ENCODE measurements around the gene BCAS4.

The BCAS4 gene

DNA sequence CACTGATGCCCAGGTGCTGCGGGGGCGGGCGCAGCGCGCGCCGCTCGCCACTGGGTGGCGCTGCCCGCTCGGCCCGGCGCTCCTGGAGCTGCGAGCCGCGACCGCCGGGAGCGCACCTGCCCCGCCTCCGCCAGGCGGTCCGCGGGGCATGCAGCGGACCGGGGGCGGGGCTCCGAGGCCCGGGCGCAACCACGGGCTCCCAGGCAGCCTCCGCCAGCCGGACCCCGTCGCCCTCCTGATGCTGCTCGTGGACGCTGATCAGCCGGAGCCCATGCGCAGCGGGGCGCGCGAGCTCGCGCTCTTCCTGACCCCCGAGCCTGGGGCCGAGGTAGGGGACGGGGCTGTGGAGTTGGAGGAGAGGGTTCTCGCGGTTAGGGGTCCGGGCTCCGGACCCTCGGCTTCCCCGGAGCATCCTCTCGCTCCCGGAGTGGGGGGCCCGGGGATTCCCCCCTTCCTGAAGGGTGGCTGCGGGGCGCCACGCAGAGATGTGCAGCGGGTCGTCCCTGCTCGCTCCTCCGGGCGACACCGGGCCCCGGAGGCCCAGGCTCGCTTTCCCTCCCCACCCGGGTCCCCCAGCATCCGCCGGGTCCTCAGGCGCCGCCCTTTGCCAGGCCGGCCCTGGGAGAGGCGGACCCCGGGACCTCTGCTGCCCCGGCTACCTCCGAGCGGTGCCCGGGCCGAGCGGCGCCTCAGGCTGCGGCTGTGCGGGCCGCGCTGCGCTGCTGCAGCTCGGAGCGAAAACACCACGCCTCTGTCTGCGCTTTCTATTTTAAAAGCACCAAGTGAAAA, at the start of gene BCAS4:
BCAS4 (plus strand) TSS at position 216 of the 789 bp plus-strand sequence; CDS start at position 239, 23 bp downstream.
- Mint-ChIP-seq H3K27ac (peak within 1 kb of the TSS; percentile 89), H3K36me3 (peaks cover 5% of the 10 kb centered on the region), H3K4me3 (peak within 1 kb of the TSS; percentile 91), H3K27me3 (no peaks in the 10 kb centered on the region), H3K4me1 (peaks cover 20% of the 10 kb centered on the region), H3K9me3 (no peaks in the 10 kb centered on the region)
- ATAC-seq (ENCODE audit: low read depth), result peak; percentile 75
- peak; percentile 90 to 91 for DNase-seq (ENCODE audit: low spot score in 2 of 2)

DNA sequence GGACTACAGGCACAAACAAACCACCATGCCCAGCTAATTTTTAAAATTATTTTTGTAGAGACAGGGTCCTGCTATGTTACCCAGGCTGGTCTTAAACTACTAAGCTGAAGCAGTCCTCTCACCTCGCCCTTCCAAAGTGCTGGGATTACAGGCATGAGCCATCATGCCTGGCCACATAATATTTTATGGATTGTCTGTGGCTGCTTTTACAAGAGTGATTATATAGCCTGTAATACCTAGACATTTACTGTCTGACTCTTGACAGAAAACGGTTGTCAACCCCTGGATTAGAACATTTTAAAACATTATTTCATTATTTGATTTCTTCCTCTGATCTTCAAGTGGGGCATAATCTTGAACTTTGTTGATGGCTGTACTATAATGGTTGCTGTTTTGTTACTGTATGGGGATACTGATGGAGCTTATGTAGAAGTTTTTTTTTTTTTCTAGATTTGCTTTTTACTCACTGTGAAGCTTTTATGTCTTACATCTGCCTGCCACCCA, 49.2 kb upstream of the BCAS4 start:
- Mint-ChIP-seq H3K27me3 (no peaks in the 10 kb centered on the region), H3K4me3 (no peak overlapping the region), H3K27ac (no peak overlapping the region), H3K9me3 (no peaks in the 10 kb centered on the region), H3K4me1 (peaks cover 7% of the 10 kb centered on the region), H3K36me3 (peaks cover 8% of the 10 kb centered on the region)
- ATAC-seq (ENCODE audit: low read depth), result no peak
- no peak for DNase-seq (ENCODE audit: low spot score in 2 of 2)

DNA sequence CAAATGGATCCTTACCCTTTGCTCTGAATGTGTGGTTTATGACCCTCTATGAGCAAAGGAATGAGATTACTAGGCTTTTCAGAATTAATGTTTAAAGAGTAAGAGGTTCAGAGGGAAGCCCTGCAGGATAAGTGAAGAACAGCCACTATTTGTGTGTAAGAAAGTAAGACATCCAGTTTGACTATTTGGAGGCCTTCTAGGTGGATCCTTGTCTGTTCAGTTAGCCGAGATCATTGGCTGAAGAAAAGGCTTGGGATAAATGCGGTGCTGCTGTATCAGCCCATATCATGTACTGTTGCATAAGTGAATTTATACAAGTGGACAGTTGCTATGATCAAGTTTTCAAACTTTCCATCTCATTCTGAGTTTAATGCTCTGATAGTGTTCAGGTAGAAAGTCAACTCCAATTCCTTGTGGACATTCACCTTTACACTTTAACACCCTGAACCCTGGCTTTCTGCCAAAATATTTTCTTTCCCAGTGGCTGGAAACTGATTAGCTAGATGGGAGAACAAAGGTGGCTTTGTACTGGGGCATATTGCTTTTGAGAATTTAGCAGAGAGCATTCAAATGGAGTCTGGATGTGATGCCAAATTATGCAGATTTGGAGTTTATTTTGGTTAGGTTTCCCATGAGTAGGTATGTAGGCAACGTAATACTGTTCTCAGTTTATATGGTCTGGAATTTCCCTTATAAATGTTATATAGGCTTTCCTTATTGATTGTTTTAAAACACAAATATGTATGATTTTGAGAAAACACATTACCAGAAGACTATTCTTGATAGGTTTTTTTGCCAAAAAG, 48.5 kb upstream of the BCAS4 start:
- Mint-ChIP-seq H3K4me3 (no peak overlapping the region), H3K4me1 (peaks cover 5% of the 10 kb centered on the region), H3K36me3 (peaks cover 8% of the 10 kb centered on the region), H3K27ac (no peak overlapping the region), H3K9me3 (no peaks in the 10 kb centered on the region), H3K27me3 (no peaks in the 10 kb centered on the region)
- ATAC-seq (ENCODE audit: low read depth) (no peak), DNase-seq (ENCODE audit: low spot score in 2 of 2) (no peak)

DNA sequence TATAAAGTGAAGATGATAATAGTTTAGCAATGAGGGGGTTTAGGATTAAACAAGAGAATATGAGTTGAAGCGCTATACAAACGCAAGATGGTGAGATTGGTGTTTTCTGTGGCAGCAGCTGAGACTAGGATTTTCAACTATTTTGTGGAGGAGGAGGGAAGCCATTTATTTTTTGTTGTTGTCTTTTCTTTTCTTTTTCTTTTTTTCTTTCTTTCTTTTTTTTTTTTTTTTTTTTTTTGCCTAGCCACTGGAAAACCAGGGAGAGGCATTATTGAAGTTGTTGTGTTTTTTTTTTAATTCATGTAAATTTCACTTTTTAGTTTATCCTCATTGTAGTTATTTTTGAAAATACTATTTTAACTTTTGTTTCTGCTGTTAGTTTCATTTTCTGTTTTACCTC, 47.6 kb upstream of the BCAS4 start:
- Mint-ChIP-seq H3K4me1 (peaks cover 5% of the 10 kb centered on the region), H3K27me3 (no peaks in the 10 kb centered on the region), H3K9me3 (no peaks in the 10 kb centered on the region), H3K36me3 (peaks cover 8% of the 10 kb centered on the region), H3K4me3 (no peak overlapping the region), H3K27ac (no peak overlapping the region)
- DNase-seq (ENCODE audit: low spot score in 2 of 2), result no peak
- no peak for ATAC-seq (ENCODE audit: low read depth)

GRCh38 chr20:50750145-50750671, 44.7 kb upstream of the BCAS4 start:
- Mint-ChIP-seq H3K27ac (no peak overlapping the region), H3K4me1 (peaks cover 3% of the 10 kb centered on the region), H3K27me3 (no peaks in the 10 kb centered on the region), H3K9me3 (no peaks in the 10 kb centered on the region), H3K4me3 (no peak overlapping the region), H3K36me3 (peaks cover 4% of the 10 kb centered on the region)
- ATAC-seq (ENCODE audit: low read depth) (no peak), DNase-seq (ENCODE audit: low spot score in 2 of 2) (no peak)

DNA sequence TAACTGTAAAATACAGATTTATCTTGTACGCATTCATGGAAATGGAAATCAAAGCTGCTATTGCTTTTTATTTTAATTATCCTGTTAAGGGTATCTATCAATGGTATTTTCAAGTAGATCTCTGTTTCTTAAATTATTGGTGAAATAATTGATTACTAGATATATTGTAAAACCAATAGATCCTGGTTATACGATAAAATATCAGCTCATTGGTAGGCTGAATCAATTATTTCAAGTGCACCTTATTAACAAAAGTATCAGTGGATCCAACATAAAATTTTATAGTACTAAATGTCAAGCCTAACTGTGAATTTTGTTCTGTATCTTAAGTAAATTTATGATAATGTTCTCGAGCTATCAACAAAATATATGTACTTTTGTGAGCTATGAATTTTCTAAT, 41.7 kb upstream of the BCAS4 start:
- Mint-ChIP-seq H3K36me3 (peaks cover 1% of the 10 kb centered on the region), H3K27me3 (no peaks in the 10 kb centered on the region), H3K27ac (no peak overlapping the region), H3K4me1 (no peaks in the 10 kb centered on the region), H3K9me3 (no peaks in the 10 kb centered on the region), H3K4me3 (no peak overlapping the region)
- ATAC-seq (ENCODE audit: low read depth) (no peak), DNase-seq (ENCODE audit: low spot score in 2 of 2) (no peak)

- ATAC-seq (ENCODE audit: low read depth) (no peak), DNase-seq (ENCODE audit: low spot score in 2 of 2) (no peak)
- Mint-ChIP-seq H3K27ac (no peak overlapping the region), H3K36me3 (peaks cover 1% of the 10 kb centered on the region), H3K4me1 (no peaks in the 10 kb centered on the region), H3K27me3 (no peaks in the 10 kb centered on the region), H3K9me3 (no peaks in the 10 kb centered on the region), H3K4me3 (no peak overlapping the region)
Measured at GRCh38 chr20:50754420-50754819, 40.4 kb upstream of the BCAS4 start.

DNA sequence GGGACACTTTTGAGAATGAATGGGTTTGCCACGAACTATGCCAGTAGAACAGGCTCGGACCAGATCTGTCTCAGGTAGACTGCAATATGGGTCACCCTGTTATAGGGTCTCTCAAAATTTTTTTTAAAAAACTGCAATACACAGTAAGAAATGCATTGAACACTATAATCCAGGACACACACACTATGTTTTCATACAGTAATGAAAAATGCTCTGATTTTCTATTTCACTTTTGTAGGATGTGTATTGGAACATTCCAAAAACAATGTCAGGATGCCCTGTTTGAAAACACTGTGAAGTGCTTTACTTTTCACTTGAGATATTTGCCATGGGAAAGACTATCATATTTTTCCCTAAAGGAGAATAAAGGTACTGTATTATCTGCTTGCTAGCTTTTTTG, 38.4 kb upstream of the BCAS4 start:
- Mint-ChIP-seq H3K27ac (no peak overlapping the region), H3K27me3 (no peaks in the 10 kb centered on the region), H3K9me3 (no peaks in the 10 kb centered on the region), H3K4me1 (no peaks in the 10 kb centered on the region), H3K4me3 (no peak overlapping the region), H3K36me3 (no peaks in the 10 kb centered on the region)
- DNase-seq (ENCODE audit: low spot score in 2 of 2) (no peak), ATAC-seq (ENCODE audit: low read depth) (no peak)

DNA sequence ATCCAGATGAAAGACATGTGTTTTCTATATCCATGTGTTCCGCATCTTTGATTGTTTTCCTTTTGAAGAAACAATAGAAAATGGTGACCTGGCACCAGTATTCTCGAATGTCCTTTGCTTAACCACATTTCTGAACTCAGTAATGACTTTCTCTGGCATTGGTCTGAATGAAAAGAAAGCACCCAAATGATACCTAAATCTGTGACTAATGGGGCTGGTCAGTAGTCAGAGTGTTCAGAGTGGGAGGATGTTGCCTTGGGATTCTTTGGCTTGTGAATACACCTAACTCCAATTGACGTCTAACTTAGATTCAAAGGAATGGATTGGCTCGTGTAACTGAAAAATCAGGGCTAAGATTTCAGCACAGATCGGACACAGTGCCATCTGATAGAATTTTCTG, 36.4 kb upstream of the BCAS4 start:
- DNase-seq (ENCODE audit: low spot score in 2 of 2), result no peak
- H3K4me3 Mint-ChIP-seq, result no peak overlapping the region
- H3K36me3 Mint-ChIP-seq, result no peaks in the 10 kb centered on the region
- H3K27me3 Mint-ChIP-seq, result no peaks in the 10 kb centered on the region
- no peak for ATAC-seq (ENCODE audit: low read depth)
- no peak overlapping the region for H3K27ac Mint-ChIP-seq
- no peaks in the 10 kb centered on the region for H3K9me3 Mint-ChIP-seq
- H3K4me1 Mint-ChIP-seq, result no peaks in the 10 kb centered on the region

DNA sequence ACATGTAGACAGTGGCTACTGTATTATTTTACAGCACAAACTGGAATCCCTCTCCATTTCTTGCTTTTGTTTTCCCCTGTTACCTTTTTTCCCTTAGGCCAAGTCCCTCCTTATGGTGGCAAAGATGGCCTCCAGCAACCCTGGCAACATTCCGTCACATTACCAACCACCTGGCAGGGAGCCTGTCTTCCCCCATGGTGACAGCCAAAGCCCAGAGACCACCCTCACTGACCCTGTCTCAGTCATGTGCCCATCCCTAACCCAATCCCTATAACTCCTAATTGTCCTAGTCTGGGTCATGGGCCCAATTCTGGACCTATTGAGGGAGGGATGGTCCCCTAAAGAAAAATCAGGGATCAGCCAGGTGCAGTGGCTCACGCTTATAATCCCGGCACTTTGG, 35.9 kb upstream of the BCAS4 start:
- no peak for ATAC-seq (ENCODE audit: low read depth)
- H3K4me3 Mint-ChIP-seq, result no peak overlapping the region

GRCh38 chr20:50759678-50760077, 35.2 kb upstream of the BCAS4 start:
- Mint-ChIP-seq H3K27ac (no peak overlapping the region), H3K4me1 (no peaks in the 10 kb centered on the region), H3K9me3 (no peaks in the 10 kb centered on the region), H3K4me3 (no peak overlapping the region), H3K36me3 (no peaks in the 10 kb centered on the region), H3K27me3 (peaks cover 2% of the 10 kb centered on the region)
- no peak for ATAC-seq (ENCODE audit: low read depth)
- DNase-seq (ENCODE audit: low spot score in 2 of 2), result no peak

More for the DNA sequence above, 35.9 kb upstream of the BCAS4 start:
- Mint-ChIP-seq H3K9me3 (no peaks in the 10 kb centered on the region), H3K27ac (no peak overlapping the region), H3K36me3 (no peaks in the 10 kb centered on the region), H3K27me3 (no peaks in the 10 kb centered on the region), H3K4me1 (no peaks in the 10 kb centered on the region)
- DNase-seq (ENCODE audit: low spot score in 2 of 2), result no peak

- Mint-ChIP-seq H3K9me3 (no peaks in the 10 kb centered on the region), H3K27ac (no peak overlapping the region), H3K27me3 (peaks cover 2% of the 10 kb centered on the region), H3K4me1 (no peaks in the 10 kb centered on the region), H3K4me3 (no peak overlapping the region), H3K36me3 (no peaks in the 10 kb centered on the region)
- no peak for DNase-seq (ENCODE audit: low spot score in 2 of 2)
- no peak for ATAC-seq (ENCODE audit: low read depth)
Measured at GRCh38 chr20:50762045-50762422, 32.8 kb upstream of the BCAS4 start.

DNA sequence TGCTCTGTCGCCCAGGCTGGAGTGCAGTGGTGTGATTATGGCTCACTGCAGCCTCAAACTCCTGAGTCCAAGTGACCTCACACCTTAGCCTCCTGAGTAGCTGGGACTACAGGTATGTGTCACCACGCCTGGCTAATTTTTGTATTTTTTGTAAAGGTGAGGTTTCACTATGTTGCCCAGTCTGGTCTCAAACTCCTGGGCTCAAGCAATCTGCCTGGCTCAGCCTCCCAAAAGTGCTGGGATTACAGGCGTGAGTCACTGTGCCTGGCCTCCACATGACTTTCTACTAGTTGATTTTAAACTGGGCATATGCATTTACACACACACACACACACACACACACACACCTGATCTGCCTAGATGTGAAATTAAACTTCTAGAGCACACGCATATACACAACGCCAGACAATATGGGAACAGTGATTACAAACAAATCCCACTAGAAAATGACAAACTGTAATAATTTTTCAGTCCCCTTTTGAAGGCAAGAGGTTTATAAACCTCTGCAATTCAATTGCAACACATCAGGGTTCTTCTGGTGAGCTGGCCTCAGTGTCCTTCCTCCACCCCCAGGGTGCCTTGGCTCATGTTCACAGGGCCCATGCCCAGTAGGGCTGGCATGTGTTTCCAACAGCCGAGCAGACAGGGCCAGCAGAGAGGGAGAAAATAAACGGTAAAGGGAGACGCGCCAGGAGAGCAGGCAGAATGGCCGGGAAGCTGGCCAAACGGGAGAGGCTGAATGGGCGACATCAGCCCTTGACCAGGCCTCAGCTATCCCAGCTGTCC, 32.2 kb upstream of the BCAS4 start:
- no peak overlapping the region for H3K4me3 Mint-ChIP-seq
- H3K9me3 Mint-ChIP-seq, result no peaks in the 10 kb centered on the region
- no peak for ATAC-seq (ENCODE audit: low read depth)
- peaks cover 2% of the 10 kb centered on the region for H3K4me1 Mint-ChIP-seq
- peaks cover 5% of the 10 kb centered on the region for H3K27me3 Mint-ChIP-seq
- H3K36me3 Mint-ChIP-seq, result no peaks in the 10 kb centered on the region
- no peak for DNase-seq (ENCODE audit: low spot score in 2 of 2)
- no peak overlapping the region for H3K27ac Mint-ChIP-seq
